ENCODE data around the gene RHNO1. TPM values are rescaled to one million over a fixed set of nuclear protein-coding genes. Genes with fewer than 3 reads are reported as not detected.
"Not testable (repeated sequence)": the region's sequence is repeated elsewhere in the genome, so short reads cannot be mapped to it uniquely, and the experiment has no call there.

RHNO1 gene
- total and polyA plus RNA-seq, 5 experiments from 2014 or later = 27.7 to 44.4 (median 36.3) TPM

DNA sequence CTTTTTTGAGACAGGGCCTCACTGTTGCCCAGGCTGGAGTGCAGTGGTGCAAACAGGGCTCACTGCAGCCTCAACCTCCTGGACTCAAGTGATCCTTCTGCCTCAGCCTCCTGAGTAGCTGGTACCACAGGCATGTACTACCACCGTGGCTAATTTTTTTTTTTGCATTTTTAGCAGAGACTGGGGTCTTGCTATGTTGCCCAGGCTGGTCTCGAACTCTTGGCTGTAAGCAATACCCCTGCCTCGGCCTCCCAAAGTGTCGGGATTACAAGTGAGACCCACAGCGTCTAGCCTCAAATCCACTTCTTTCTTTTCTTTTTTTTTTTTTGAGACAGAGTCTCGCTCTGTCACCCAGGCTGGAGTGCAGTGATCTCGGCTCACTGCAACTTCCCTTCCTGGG is 13.6 kb upstream of the RHNO1 start:
- H3K4me1 Mint-ChIP-seq, ATAC-seq, H3K27ac Mint-ChIP-seq, POLR2A ChIA-PET, DNase-seq, H3K27me3 Mint-ChIP-seq, H3K4me3 Mint-ChIP-seq, H3K9me3 Mint-ChIP-seq: not testable (repeated sequence)
- H3K36me3 Mint-ChIP-seq = peaks cover 0 to 15% (median 0%) of the 10 kb centered on the region in 3 donors

DNA sequence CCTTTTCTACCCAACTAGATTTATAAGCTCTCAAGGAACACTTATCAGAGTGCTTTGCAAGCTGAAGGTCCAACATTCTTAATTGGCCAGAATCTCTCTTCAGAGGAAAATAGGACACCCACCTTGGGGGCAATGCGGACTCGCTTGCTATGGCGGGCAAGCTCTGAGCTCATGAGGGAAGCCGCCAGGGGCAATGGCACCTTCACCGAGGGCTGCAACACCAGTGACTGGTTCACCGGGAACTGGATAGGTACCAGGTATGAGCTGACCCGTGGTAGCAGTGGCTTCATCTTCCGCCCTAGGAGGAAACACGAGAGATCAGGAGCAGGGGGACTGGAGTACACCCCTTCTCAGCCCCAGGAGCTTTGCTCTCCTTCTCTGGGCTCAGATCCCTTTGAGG is 12.8 kb upstream of the RHNO1 start:
- peaks cover 0 to 10% (median 0%) of the 10 kb centered on the region in 3 donors for H3K36me3 Mint-ChIP-seq
- ATAC-seq (no peak), DNase-seq (no peak)
- H3K27ac Mint-ChIP-seq = peak overlapping the region in 1 of 10 donors; percentile 71
- no peak overlapping the region for H3K4me3 Mint-ChIP-seq
- H3K27me3 Mint-ChIP-seq = no peaks in the 10 kb centered on the region
- POLR2A ChIA-PET = interaction anchor here (0.6 kb wide), 1 partner anchor 24 kb away, joined by 5 read pairs; no protein-coding TSS in a partner anchor
- peaks cover 0 to 4% (median 0%) of the 10 kb centered on the region in 4 donors for H3K4me1 Mint-ChIP-seq
- H3K9me3 Mint-ChIP-seq = no peaks in the 10 kb centered on the region

DNA sequence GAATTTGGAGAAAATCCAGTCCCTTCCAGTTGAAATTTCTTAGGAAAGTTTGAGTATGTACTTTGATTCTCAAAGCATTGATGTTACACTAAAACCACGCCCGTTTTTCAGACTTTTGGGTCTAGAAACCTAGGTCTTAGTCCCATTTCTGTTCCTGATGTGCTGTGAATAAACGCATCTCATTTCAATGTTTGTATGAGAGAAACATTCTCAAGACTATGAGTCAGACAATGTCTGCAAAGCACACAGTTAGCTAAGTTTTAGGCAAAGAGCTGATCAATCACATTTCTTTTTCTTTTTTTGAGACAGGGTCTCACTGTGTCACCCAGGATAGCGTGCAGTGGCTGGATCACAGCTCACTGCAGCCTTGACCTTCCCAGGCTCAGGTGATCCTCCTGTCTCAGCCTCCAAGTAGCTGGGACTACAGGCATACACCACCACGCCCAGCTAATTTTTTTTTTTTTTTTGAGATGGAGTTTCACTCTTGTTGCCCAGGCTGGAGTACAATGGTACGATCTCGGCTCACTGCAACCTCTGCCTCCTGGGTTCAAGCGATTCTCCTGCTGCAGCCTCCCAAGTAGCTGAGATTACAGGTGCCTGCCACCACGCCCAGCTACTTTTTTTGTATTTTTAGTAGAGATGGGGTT is 7.9 kb upstream of the RHNO1 start:
- H3K4me1 Mint-ChIP-seq, H3K9me3 Mint-ChIP-seq, H3K27me3 Mint-ChIP-seq, H3K36me3 Mint-ChIP-seq, DNase-seq, ATAC-seq, H3K27ac Mint-ChIP-seq, H3K4me3 Mint-ChIP-seq: not testable (repeated sequence)
- POLR2A ChIA-PET = interaction anchor here (0.6 kb wide), 1 partner anchor 8 kb away, joined by 6 read pairs; no protein-coding TSS in a partner anchor

DNA sequence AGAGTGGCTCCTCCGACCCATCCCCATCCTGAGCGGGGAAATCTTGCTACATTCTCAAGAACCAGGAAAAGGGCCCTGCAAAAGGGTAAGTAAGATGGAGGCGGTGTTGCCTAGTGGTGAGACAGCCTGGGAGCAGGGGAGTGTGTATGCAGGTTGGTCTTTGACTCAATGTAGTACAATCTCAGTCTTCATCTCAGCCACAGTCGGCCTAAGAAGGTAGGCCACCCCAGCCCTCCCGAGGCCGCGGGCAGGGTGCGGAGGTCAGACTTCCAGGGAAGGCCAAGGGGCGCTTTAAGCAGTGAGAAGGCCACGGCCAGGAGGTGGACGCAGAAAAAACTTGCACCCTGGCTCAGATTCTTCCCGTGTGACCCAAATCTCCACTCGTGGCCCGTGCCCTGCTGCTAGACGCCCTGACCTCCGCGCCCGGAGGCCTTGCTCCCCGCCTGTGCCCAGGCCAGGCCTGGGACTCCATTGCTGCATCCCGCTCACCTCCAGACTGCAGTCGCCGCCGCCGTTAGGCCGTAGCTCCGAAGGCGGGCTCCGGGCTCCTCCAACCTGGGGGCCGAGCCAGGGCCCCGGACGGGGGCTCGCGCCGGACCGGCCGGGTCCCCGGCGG is 484 bp upstream of the RHNO1 start:
- H3K36me3 Mint-ChIP-seq = no peaks in the 10 kb centered on the region
- peak overlapping the region; percentile 49 to 97 (median 84) for H3K27ac Mint-ChIP-seq
- peak overlapping the region; percentile 75 to 98 (median 84) for H3K4me3 Mint-ChIP-seq
- H3K9me3 Mint-ChIP-seq = no peaks in the 10 kb centered on the region
- POLR2A ChIA-PET = interaction anchor here (0.7 to 1.9 kb wide), 6 partner anchors 10 to 185 kb away, joined by 3 to 14 read pairs (median 8); partner anchors contain the start of genes FKBP4 and TULP3
- H3K27me3 Mint-ChIP-seq = no peaks in the 10 kb centered on the region
- H3K4me1 Mint-ChIP-seq = peaks cover 18 to 35% (median 30%) of the 10 kb centered on the region in 4 donors
- peak; percentile 47 to 52 for ATAC-seq
- DNase-seq = peak in 1 of 10 donors; percentile 14

DNA sequence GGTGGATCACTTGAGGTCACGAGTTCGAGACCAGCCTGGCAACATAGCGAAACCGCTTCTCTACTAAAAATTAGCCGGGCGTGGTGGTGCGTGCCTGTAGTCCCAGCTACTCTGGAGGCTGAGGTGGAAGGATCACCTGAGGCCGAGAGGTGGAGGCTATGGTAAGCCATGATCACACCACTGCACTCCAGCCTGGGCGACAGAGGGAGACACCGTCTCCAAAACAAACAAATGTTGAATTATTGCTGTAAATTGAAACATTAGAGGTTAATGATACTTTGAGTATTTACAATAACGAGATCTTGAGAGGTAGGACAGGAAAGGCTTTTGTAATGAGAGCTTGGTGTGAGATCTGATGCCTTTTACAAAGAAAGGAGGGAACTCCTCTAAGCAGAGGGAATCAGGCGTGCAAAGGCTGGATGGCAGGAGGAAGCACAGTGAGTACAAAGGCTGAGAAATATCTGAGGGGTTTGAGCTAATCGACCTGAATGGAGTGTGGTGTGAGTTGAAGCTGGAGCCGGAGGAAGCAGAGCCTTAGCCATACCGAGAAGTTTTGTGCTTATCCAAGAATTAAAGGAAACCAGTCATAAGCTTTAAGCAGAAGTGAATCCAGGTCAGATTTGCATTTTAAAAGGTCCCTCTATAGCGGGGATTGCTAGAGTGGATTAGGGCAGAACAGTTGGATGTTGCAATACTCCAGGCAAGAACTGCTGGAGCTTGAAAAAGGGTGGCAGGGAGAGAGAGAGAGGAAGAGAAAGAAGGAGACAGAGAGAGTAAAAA is 1.1 kb downstream of the RHNO1 start:
- Mint-ChIP-seq H3K4me3 (peak overlapping the region; percentile 92 to 99 (median 98)), H3K36me3 (peaks cover 0 to 2% (median 0%) of the 10 kb centered on the region in 3 donors), H3K27ac (peak overlapping the region; percentile 94 to 100 (median 99)), H3K9me3 (no peaks in the 10 kb centered on the region), H3K27me3 (no peaks in the 10 kb centered on the region), H3K4me1 (peaks cover 20 to 38% (median 32%) of the 10 kb centered on the region in 4 donors)
- POLR2A ChIA-PET = interaction anchor here (0.7 to 2.0 kb wide), 4 partner anchors 9 to 64 kb away, joined by 3 to 15 read pairs (median 14); partner anchors contain the start of gene TULP3
- no peak for ATAC-seq
- no peak for DNase-seq

DNA sequence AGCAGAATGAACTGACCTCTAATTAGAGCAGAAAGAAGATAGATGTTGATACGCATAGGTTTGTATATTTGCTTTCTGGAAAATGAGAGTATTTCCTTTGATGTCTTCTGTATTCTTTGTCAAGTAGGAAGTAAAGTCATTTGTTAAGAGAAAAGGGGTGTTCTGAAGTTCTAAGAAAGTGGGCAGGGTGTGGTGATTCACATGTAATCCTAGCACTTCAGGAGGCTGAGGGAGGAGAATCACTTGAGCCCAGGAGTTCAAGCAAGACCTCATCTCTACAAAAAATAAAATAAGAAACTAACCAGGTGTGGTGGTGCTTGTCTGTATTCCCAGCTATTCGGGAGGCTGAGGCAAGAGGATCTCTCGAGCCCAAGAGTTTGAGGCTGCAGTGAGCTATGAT is 2.8 kb downstream of the RHNO1 start:
- Mint-ChIP-seq H3K4me3 (peak overlapping the region in 4 of 10 donors; percentile 13 to 58 (median 28)), H3K4me1 (peaks cover 23 to 43% (median 36%) of the 10 kb centered on the region in 4 donors), H3K9me3 (no peaks in the 10 kb centered on the region), H3K36me3 (peaks cover 0 to 10% (median 0%) of the 10 kb centered on the region in 3 donors), H3K27ac (peak overlapping the region in 2 of 10 donors; percentile 32 to 47), H3K27me3 (no peaks in the 10 kb centered on the region)
- POLR2A ChIA-PET = interaction anchor here (0.9 to 2.0 kb wide), 2 partner anchors 11 to 14 kb away, joined by 4 to 15 read pairs; partner anchors contain the start of gene TULP3
- DNase-seq (no peak), ATAC-seq (no peak)

DNA sequence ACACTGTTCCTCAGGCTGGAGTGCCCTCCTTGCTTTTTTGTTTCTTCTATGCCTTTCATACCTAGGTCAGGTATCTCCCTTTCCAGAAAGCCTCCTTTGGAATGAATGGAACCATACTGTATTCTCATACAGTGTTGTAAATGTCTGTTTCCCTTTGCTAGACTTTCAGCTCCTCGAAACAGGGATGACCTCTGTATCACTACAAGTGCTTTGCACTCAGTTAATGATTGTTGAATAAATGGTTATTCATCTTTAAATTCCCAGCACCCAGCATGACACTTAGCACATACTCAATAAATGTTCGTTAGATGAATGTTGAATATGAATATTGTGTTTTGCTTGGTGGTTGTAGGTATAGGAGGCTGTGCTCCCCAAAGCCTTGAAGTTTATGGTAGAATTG is 7.8 kb downstream of the RHNO1 start:
- Mint-ChIP-seq H3K27ac (peak overlapping the region in 2 of 10 donors; percentile 44 to 53), H3K4me3 (no peak overlapping the region), H3K36me3 (peaks cover 0 to 27% (median 0%) of the 10 kb centered on the region in 3 donors), H3K4me1 (peaks cover 14 to 23% (median 18%) of the 10 kb centered on the region in 4 donors), H3K9me3 (no peaks in the 10 kb centered on the region), H3K27me3 (no peaks in the 10 kb centered on the region)
- ATAC-seq (no peak), DNase-seq (no peak)
- POLR2A ChIA-PET = interaction anchor here (0.7 kb wide), 3 partner anchors 16 to 165 kb away, joined by 3 to 5 read pairs (median 4); no protein-coding TSS in a partner anchor

DNA sequence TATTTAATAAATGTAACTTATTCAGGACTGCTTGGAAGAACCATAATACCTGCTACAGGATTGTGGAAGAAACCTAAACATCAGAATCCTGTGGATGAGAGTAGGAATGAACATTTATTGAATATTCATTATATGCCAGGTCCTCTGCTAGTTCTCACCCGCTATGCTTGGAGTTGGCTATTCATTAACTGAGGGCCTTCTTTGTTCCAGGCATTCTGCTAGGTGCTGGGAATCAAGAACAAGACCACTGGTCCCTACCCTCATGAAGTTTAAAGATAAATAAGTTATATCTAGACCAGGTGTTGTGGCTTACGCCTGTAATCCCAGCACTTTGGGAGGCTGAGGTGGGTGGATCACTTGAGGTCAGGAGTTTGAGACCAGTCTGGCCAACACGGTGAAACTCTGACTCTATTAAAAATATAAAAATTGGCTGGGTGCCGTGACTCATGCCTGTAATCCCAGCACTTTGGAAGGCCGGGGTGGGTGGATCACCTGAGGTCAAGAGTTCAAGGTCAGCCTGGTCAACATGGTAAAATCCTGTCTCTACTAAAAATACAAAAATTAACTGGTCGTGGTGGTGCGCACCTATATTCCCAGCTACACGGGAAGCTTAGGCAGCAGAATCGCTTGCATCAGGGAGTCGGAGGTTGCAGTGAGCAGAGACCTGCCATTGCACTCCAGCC is 9.9 kb downstream of the RHNO1 start:
- Mint-ChIP-seq H3K9me3 (no peaks in the 10 kb centered on the region), H3K4me3 (no peak overlapping the region), H3K27me3 (no peaks in the 10 kb centered on the region), H3K27ac (no peak overlapping the region), H3K4me1 (peaks cover 18 to 33% (median 25%) of the 10 kb centered on the region in 4 donors), H3K36me3 (peaks cover 0 to 27% (median 0%) of the 10 kb centered on the region in 3 donors)
- DNase-seq (no peak), ATAC-seq (no peak)
- POLR2A ChIA-PET = interaction anchor here (0.5 to 3.4 kb wide), 3 partner anchors 10 to 59 kb away, joined by 3 to 14 read pairs (median 7); partner anchors contain the start of genes FOXM1 and RHNO1

DNA sequence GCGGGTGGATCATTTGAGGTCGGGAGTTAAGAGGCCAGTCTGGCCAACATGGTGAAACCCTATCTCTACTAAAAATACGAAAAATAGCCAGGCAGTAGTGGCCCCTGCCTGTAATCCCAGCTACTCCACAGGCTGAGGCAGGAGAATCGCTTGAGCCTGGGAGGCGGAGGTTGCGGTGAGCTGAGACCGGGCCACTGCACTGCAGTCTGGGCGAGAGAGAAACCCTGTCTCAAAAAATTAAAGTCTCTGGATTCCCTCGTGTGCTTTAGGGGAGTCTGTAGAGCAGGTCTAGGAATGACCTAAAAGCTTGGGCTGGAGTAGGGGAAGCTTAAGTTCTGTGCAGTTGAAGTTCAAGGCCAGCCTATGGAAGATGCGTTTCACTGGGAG is 13.0 kb downstream of the RHNO1 start:
- Mint-ChIP-seq H3K27ac (peak overlapping the region; percentile 91 to 98 (median 96)), H3K9me3 (no peaks in the 10 kb centered on the region), H3K4me3 (peak overlapping the region; percentile 91 to 99 (median 96)), H3K27me3 (no peaks in the 10 kb centered on the region), H3K36me3 (peaks cover 0 to 16% (median 0%) of the 10 kb centered on the region in 3 donors), H3K4me1 (peaks cover 14 to 34% (median 22%) of the 10 kb centered on the region in 4 donors)
- no peak for DNase-seq
- POLR2A ChIA-PET = interaction anchor here (1.0 to 2.2 kb wide), 6 partner anchors 9 to 199 kb away, joined by 3 to 15 read pairs (median 5); partner anchors contain the start of genes FKBP4, FOXM1 and RHNO1
- no peak for ATAC-seq

DNA sequence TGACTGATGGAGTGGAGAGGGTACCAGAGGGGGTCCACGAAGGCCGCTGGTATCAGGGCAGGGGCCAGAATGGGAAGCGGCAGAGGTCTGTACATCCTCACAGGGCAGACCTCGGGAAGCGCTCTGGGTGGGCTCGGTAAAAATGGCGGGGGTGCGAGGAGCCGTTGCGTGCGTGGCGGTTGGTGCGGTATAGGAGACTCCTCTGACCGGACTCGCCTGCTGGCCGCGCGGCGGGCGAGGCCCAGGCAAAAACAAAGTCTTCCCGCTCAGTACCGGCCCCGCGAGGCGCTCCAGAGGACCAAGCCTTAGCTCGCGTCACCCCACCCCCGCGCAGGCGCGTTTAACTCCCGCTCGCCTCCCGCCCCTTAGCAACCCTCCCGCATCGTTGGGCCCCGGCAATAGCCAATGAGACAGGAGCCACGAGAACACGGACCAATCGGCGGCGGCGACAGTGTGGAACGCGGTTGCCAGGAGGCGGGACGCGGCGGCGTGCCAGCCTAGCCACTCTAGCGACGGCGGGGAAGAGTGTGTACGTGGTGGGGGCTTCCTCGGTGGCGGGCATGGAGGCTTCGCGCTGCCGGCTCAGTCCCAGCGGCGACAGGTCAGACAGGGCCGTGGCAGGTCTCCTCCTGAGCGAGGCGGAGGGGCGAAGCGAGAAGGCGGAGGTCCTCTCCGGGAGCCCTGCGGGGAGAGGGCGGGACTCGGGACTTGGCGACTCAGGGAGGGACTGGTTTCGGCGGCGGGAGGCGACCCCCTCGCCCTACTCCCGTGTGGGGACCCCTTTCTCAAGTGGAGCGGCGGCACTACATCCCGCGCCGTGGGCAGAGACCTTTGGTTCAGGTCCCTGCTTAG is 13.6 kb downstream of the RHNO1 start, which contains the start of gene TULP3:
Gene TULP3 (plus strand): TSS at position 504 of the 852 bp plus-strand sequence. CDS start 57 bp downstream, at position 561.
- H3K9me3 Mint-ChIP-seq = no peaks in the 10 kb centered on the region
- DNase-seq = peak; percentile 96 to 99 (median 98)
- POLR2A ChIA-PET = interaction anchor here (1.0 to 2.2 kb wide), 6 partner anchors 10 to 199 kb away, joined by 3 to 15 read pairs (median 5); partner anchors contain the start of genes FKBP4, FOXM1 and RHNO1

More for the DNA sequence above, 13.6 kb downstream of the RHNO1 start, which contains the start of gene TULP3:
- H3K4me1 Mint-ChIP-seq = peaks cover 15 to 30% (median 21%) of the 10 kb centered on the region in 4 donors
- H3K36me3 Mint-ChIP-seq = peaks cover 0 to 15% (median 0%) of the 10 kb centered on the region in 3 donors
- H3K27ac Mint-ChIP-seq = peak within 1 kb of the TSS; percentile 91 to 98 (median 96)
- peak within 1 kb of the TSS; percentile 91 to 99 (median 96) for H3K4me3 Mint-ChIP-seq
- ATAC-seq = peak; percentile 96 to 97
- no peaks in the 10 kb centered on the region for H3K27me3 Mint-ChIP-seq

All from naive thymus-derived CD8-positive, alpha-beta T cell (primary cell).